ENCODE measurements around the gene ADCY9. TPM values are rescaled to one million over a fixed set of nuclear protein-coding genes. Genes with fewer than 3 reads are reported as not detected.

Gene ADCY9
- total and polyA plus RNA-seq, 7 experiments from 2014 or later = 0.46 to 14.3 (median 4.2) TPM

DNA sequence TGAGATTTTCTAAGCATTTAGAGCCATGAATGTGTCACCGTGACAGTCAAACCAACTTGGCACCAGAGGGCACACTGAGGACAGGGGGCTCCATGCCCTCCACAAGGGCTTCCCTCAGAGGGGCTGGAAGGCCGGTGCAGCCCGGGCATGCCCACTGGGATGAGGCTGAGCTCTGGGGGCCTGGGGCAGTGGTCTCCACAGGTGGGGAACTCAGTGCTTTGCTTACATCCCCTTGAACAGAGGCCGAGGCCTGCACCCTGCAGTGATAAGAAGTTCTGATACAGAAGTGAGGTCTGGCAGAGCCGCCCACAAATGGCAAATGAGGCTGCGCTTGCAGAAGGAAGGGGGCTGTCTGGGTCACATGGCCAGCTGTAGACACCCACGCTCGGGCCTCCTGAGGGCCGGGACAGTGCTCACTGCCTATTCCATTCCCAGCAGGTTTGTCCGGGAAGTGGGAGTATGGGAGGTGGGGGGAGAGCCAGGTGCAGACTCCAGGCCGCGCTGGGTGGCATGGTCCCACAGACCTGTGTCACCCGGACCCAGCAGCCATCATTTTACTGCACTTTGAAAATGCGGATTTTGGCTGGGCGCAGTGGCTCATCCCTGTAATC lies 118.9 kb downstream of the ADCY9 start:
- CTCF ChIA-PET = no interaction called here
- H3K4me1 ChIP-seq (ENCODE audit: control insufficient read depth in 2 of 2, insufficient read depth in 2 of 2, low read length in 2 of 2) = peaks cover 8 to 11% of the 10 kb centered on the region in 2 donors
- H3K9me3 ChIP-seq (ENCODE audit: control insufficient read depth in 2 of 3, low read length in 3 of 3) = no peaks in the 10 kb centered on the region
- H3K4me3 ChIP-seq (ENCODE audit: low read length) = no peak overlapping the region
- DNase-seq (no peak), ATAC-seq (no peak)
- POLR2A ChIA-PET = no interaction called here
- no peaks in the 10 kb centered on the region for H3K27me3 ChIP-seq (ENCODE audit: control insufficient read depth in 2 of 2, insufficient read depth in 2 of 2, low read length in 2 of 2)
- intact Hi-C loops (cut with micrococcal nuclease) = no loop called here
- H3K36me3 ChIP-seq (ENCODE audit: control insufficient read depth in 2 of 3, insufficient read depth in 3 of 3, low read length in 3 of 3) = no peaks in the 10 kb centered on the region
- Mint-ChIP-seq H3K27ac (no peak overlapping the region), H3K9me3 (no peaks in the 10 kb centered on the region), H3K27me3 (no peaks in the 10 kb centered on the region), H3K36me3 (no peaks in the 10 kb centered on the region), H3K4me1 (peaks cover 12 to 26% (median 20%) of the 10 kb centered on the region in 7 donors), H3K4me3 (no peak overlapping the region)
- H3K27ac ChIP-seq (ENCODE audit: low read depth, low read length) = no peak overlapping the region

DNA sequence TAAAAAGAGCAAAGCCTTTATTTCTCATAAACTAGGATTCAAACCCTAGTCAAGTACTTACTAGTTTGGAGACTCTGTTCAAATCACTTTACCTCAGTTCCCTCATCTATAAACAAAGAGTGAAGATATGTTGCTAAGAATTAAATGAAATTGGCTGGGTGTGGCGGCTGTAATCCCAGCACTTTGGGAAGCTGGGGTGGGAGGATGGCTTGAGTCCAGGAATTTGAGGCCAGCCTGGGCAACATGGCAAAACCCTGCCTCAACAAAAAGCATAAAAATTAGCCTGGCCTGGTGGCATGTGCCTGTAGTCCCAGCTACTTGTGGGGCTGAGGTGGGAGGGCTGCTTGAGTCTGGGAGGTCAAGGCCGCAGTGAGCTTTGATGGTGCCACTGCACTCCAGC lies 121.2 kb downstream of the ADCY9 start:
- Mint-ChIP-seq H3K27ac (no peak overlapping the region), H3K4me3 (no peak overlapping the region), H3K4me1 (peaks cover 5 to 11% (median 7%) of the 10 kb centered on the region in 7 donors), H3K36me3 (no peaks in the 10 kb centered on the region), H3K9me3 (peaks cover 0 to 2% (median 0%) of the 10 kb centered on the region in 11 donors), H3K27me3 (no peaks in the 10 kb centered on the region)
- Histone ChIP-seq H3K36me3 (ENCODE audit: control insufficient read depth in 2 of 3, insufficient read depth in 3 of 3, low read length in 3 of 3) (no peaks in the 10 kb centered on the region), H3K27me3 (ENCODE audit: control insufficient read depth in 2 of 2, insufficient read depth in 2 of 2, low read length in 2 of 2) (no peaks in the 10 kb centered on the region), H3K4me1 (ENCODE audit: control insufficient read depth in 2 of 2, insufficient read depth in 2 of 2, low read length in 2 of 2) (peaks cover 2 to 5% of the 10 kb centered on the region in 2 donors), H3K27ac (ENCODE audit: low read depth, low read length) (no peak overlapping the region), H3K9me3 (ENCODE audit: control insufficient read depth in 2 of 3, low read length in 3 of 3) (no peaks in the 10 kb centered on the region), H3K4me3 (ENCODE audit: low read length) (no peak overlapping the region)
- no peak for ATAC-seq
- ChIA-PET POLR2A (interaction anchor here (0.9 kb wide), 1 partner anchor 11 kb away, joined by 3 read pairs; no protein-coding TSS in a partner anchor), CTCF (interaction anchor here (0.6 kb wide), 1 partner anchor 101 kb away, joined by 3 read pairs; no protein-coding TSS in a partner anchor)
- DNase-seq = no peak
- intact Hi-C loops (cut with micrococcal nuclease) = no loop called here

DNA sequence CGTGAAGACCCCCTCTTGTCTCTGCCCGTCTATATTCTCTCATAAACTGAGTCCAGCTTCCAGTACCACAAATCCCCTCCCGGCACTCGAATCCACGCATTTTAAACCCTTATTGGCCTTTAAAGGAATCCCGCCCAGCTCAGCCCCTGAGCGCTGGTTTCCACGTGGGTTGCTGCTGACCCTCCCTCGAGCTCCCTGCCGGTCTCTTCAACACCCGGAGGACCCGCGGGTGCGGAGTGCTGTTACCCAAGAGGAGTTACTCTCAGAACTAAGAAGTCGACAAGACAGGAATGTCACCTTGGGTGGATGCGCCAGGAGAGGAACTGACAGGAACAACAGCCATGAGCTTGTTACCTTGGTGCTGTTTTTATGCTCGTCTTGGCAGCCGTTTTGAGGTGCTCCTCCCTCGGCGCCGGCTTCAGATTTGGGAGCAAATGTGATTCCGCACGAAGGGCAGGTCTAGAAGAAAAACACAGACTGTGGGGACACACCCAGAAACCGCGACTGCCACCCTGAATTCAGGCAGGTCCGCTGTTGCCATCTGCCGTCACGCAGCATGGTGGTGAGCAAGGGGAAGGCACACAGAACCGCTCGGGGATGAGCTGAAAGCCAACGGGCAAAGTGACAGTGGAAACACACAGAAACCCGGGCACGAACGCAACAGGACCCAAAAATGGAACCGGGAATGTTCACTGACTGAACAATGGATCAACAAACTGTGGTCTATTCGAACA lies 123.0 kb downstream of the ADCY9 start:
- peaks cover 0 to 2% (median 0%) of the 10 kb centered on the region in 11 donors for H3K9me3 Mint-ChIP-seq
- Histone ChIP-seq H3K4me3 (ENCODE audit: low read length) (no peak overlapping the region), H3K36me3 (ENCODE audit: control insufficient read depth in 2 of 3, insufficient read depth in 3 of 3, low read length in 3 of 3) (no peaks in the 10 kb centered on the region), H3K4me1 (ENCODE audit: control insufficient read depth in 2 of 2, insufficient read depth in 2 of 2, low read length in 2 of 2) (no peaks in the 10 kb centered on the region), H3K27ac (ENCODE audit: low read depth, low read length) (no peak overlapping the region), H3K27me3 (ENCODE audit: control insufficient read depth in 2 of 2, insufficient read depth in 2 of 2, low read length in 2 of 2) (no peaks in the 10 kb centered on the region), H3K9me3 (ENCODE audit: control insufficient read depth in 2 of 3, low read length in 3 of 3) (no peaks in the 10 kb centered on the region)
- H3K36me3 Mint-ChIP-seq = peaks cover 0 to 4% (median 0%) of the 10 kb centered on the region in 5 donors
- no peak for ATAC-seq
- ChIA-PET CTCF (interaction anchor here (0.7 kb wide), 1 partner anchor 316 kb away, joined by 3 read pairs; no protein-coding TSS in a partner anchor), POLR2A (no interaction called here)
- no peak for DNase-seq
- H3K27ac Mint-ChIP-seq = no peak overlapping the region
- intact Hi-C loops (cut with micrococcal nuclease) = no loop called here
- no peaks in the 10 kb centered on the region for H3K4me1 Mint-ChIP-seq
- H3K27me3 Mint-ChIP-seq = no peaks in the 10 kb centered on the region
- no peak overlapping the region for H3K4me3 Mint-ChIP-seq

DNA sequence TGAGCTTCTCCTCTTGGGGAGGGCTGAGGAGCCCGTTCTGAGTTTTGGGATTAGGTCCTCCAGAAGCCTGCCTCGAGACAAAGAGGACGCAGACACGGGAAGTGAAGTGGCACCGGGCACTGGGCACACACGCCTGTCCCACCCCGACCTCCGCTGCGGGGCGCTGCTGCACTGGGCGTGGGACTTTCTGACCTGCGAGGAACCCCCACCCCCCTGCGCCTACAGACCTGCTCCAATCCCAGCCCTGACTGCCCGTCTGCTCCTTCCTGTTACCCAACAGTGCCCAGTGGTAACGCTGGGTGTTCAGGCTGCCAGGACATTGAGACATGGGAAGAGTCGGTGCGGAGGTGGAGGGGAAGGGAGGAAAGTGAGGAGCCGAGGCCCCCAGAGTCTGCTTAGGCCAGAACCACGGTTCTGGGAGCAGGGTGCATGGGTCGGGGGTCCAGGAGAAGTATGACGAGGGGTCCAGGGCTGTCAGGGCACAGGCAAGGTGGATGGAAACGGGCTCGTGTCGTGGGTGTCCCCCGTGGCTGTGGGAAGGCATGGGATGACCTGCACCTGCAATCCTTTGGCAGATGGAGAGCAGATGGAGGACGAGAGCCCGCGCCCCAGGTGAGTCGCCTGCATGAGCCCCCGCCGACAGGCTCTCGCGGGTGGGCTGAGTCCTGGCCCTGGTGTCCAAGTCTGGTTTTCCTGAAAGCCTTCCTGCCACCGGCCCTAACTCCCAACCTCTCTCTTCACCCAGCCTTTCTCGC lies 123.8 kb downstream of the ADCY9 start:
- H3K4me1 ChIP-seq (ENCODE audit: control insufficient read depth in 2 of 2, insufficient read depth in 2 of 2, low read length in 2 of 2) = no peaks in the 10 kb centered on the region
- intact Hi-C loops (cut with micrococcal nuclease) = no loop called here
- ChIA-PET POLR2A (interaction anchor here (0.5 kb wide), 1 partner anchor 233 kb away, joined by 3 read pairs; no protein-coding TSS in a partner anchor), CTCF (interaction anchor here (0.7 kb wide), 1 partner anchor 316 kb away, joined by 3 read pairs; no protein-coding TSS in a partner anchor)
- peak; percentile 80 for ATAC-seq
- H3K27me3 ChIP-seq (ENCODE audit: control insufficient read depth in 2 of 2, insufficient read depth in 2 of 2, low read length in 2 of 2) = no peaks in the 10 kb centered on the region
- Mint-ChIP-seq H3K36me3 (peaks cover 0 to 11% (median 0%) of the 10 kb centered on the region in 5 donors), H3K27me3 (no peaks in the 10 kb centered on the region), H3K9me3 (peaks cover 0 to 2% (median 0%) of the 10 kb centered on the region in 11 donors), H3K4me1 (peaks cover 0 to 4% (median 0%) of the 10 kb centered on the region in 7 donors), H3K4me3 (no peak overlapping the region), H3K27ac (no peak overlapping the region)
- no peaks in the 10 kb centered on the region for H3K36me3 ChIP-seq (ENCODE audit: control insufficient read depth in 2 of 3, insufficient read depth in 3 of 3, low read length in 3 of 3)
- H3K27ac ChIP-seq (ENCODE audit: low read depth, low read length) = no peak overlapping the region
- H3K4me3 ChIP-seq (ENCODE audit: low read length) = no peak overlapping the region
- DNase-seq = no peak
- no peaks in the 10 kb centered on the region for H3K9me3 ChIP-seq (ENCODE audit: control insufficient read depth in 2 of 3, low read length in 3 of 3)

DNA sequence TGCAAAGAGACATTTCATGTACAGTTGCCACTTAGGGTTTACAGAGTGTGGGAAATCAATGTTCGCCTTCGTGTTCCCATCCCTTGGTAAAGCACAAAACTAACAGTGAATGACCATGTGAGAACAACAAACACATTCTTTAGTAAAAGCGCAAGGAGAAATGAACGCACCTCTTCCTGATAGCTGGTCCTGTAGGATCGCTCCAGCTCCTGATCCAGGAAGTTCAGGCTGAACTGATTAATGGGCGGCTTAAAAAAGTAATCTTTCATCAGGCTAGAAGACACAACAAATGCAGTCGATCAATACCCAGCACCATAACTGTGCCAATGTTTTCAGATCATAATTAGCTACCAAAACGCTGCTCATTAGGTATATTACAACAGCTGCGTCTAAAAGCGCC lies 127.4 kb downstream of the ADCY9 start:
- H3K27ac Mint-ChIP-seq = no peak overlapping the region
- ATAC-seq (no peak), DNase-seq (no peak)
- no peaks in the 10 kb centered on the region for H3K27me3 ChIP-seq (ENCODE audit: control insufficient read depth in 2 of 2, insufficient read depth in 2 of 2, low read length in 2 of 2)
- no peak overlapping the region for H3K4me3 ChIP-seq (ENCODE audit: low read length)
- peaks cover 0 to 16% (median 0%) of the 10 kb centered on the region in 5 donors for H3K36me3 Mint-ChIP-seq
- H3K4me3 Mint-ChIP-seq = no peak overlapping the region
- ChIA-PET POLR2A (no interaction called here), CTCF (no interaction called here)
- H3K27ac ChIP-seq (ENCODE audit: low read depth, low read length) = no peak overlapping the region
- H3K4me1 ChIP-seq (ENCODE audit: control insufficient read depth in 2 of 2, insufficient read depth in 2 of 2, low read length in 2 of 2) = no peaks in the 10 kb centered on the region
- H3K4me1 Mint-ChIP-seq = peaks cover 0 to 4% (median 0%) of the 10 kb centered on the region in 7 donors
- H3K9me3 ChIP-seq (ENCODE audit: control insufficient read depth in 2 of 3, low read length in 3 of 3) = no peaks in the 10 kb centered on the region
- peaks cover 0 to 2% (median 0%) of the 10 kb centered on the region in 11 donors for H3K9me3 Mint-ChIP-seq
- H3K36me3 ChIP-seq (ENCODE audit: control insufficient read depth in 2 of 3, insufficient read depth in 3 of 3, low read length in 3 of 3) = no peaks in the 10 kb centered on the region
- no peaks in the 10 kb centered on the region for H3K27me3 Mint-ChIP-seq
- intact Hi-C loops (cut with micrococcal nuclease) = no loop called here

DNA sequence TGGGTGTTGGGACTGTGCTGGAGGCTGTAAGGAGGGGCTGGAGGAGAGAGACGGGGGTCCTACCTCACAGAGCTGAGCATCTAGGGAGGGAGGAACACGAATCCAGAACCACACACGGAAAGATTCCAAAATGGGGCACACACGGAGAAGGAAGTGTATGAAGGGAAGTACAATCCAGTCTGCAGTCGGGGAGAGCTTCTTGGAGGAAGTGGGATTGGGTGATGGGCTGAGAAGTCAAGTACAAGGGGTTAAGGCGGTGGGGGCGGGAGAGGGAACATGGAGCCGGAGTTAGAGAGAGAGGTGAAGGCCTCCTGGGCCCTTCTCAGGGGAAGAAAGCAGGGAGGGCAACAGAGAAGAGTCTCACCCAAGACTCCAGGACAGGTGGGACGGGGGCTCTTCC lies 128.2 kb downstream of the ADCY9 start:
- H3K9me3 ChIP-seq (ENCODE audit: control insufficient read depth in 2 of 3, low read length in 3 of 3) = no peaks in the 10 kb centered on the region
- ATAC-seq = no peak
- H3K9me3 Mint-ChIP-seq = peaks cover 0 to 2% (median 0%) of the 10 kb centered on the region in 11 donors
- intact Hi-C loops (cut with micrococcal nuclease) = no loop called here
- no peaks in the 10 kb centered on the region for H3K27me3 ChIP-seq (ENCODE audit: control insufficient read depth in 2 of 2, insufficient read depth in 2 of 2, low read length in 2 of 2)
- no peaks in the 10 kb centered on the region for H3K27me3 Mint-ChIP-seq
- H3K4me1 ChIP-seq (ENCODE audit: control insufficient read depth in 2 of 2, insufficient read depth in 2 of 2, low read length in 2 of 2) = no peaks in the 10 kb centered on the region
- CTCF ChIA-PET = no interaction called here
- H3K4me3 ChIP-seq (ENCODE audit: low read length) = no peak overlapping the region
- H3K27ac Mint-ChIP-seq = peak overlapping the region in 1 of 9 donors; percentile 17
- H3K27ac ChIP-seq (ENCODE audit: low read depth, low read length) = no peak overlapping the region
- peaks cover 0 to 16% (median 0%) of the 10 kb centered on the region in 5 donors for H3K36me3 Mint-ChIP-seq
- no peak for DNase-seq
- peaks cover 0 to 6% (median 5%) of the 10 kb centered on the region in 7 donors for H3K4me1 Mint-ChIP-seq
- H3K4me3 Mint-ChIP-seq = no peak overlapping the region
- POLR2A ChIA-PET = interaction anchor here (0.8 kb wide), 1 partner anchor 353 kb away, joined by 3 read pairs; no protein-coding TSS in a partner anchor
- no peaks in the 10 kb centered on the region for H3K36me3 ChIP-seq (ENCODE audit: control insufficient read depth in 2 of 3, insufficient read depth in 3 of 3, low read length in 3 of 3)
